ENCODE data around the gene CALML3. TPM values are rescaled to one million over a fixed set of nuclear protein-coding genes. Genes with fewer than 3 reads are reported as not detected.

The CALML3 gene
- total RNA-seq, 4 donors from 2014 or later = not detected

GRCh38 chr10:5512881-5513612 is 11.7 kb upstream of the CALML3 start:
- DNase-seq = no peak
- no peak for TF ChIP-seq POLR2A (IDR thresholded peaks at IDR 0.05)
- no peak for TF ChIP-seq CTCF (IDR thresholded peaks at IDR 0.05)

GRCh38 chr10:5514226-5514850 is 10.4 kb upstream of the CALML3 start:
- Histone ChIP-seq H3K27ac (no peak overlapping the region), H3K9me3 (no peaks in the 10 kb centered on the region), H3K36me3 (no peaks in the 10 kb centered on the region), H3K27me3 (no peaks in the 10 kb centered on the region), H3K4me1 (no peaks in the 10 kb centered on the region), H3K4me3 (no peak overlapping the region)
- TF ChIP-seq POLR2A (IDR thresholded peaks at IDR 0.05) (no peak), CTCF (IDR thresholded peaks at IDR 0.05) (no peak)
- intact Hi-C loops (cut with DNase I; ENCODE audit: low total_unique reads) = no loop called here
- no peak for DNase-seq

More at GRCh38 chr10:5512881-5513612, 11.7 kb upstream of the CALML3 start:
- no peaks in the 10 kb centered on the region for H3K27me3 ChIP-seq
- no peaks in the 10 kb centered on the region for H3K36me3 ChIP-seq
- no peaks in the 10 kb centered on the region for H3K9me3 ChIP-seq
- intact Hi-C loops (cut with DNase I; ENCODE audit: low total_unique reads) = no loop called here
- H3K4me1 ChIP-seq = no peaks in the 10 kb centered on the region
- H3K27ac ChIP-seq = no peak overlapping the region
- no peak overlapping the region for H3K4me3 ChIP-seq

- no peaks in the 10 kb centered on the region for H3K27me3 ChIP-seq
- no peak for TF ChIP-seq CTCF (IDR thresholded peaks at IDR 0.05)
- TF ChIP-seq POLR2A (IDR thresholded peaks at IDR 0.05) = no peak
- H3K27ac ChIP-seq = no peak overlapping the region
- intact Hi-C loops (cut with DNase I; ENCODE audit: low total_unique reads) = no loop called here
- H3K4me3 ChIP-seq = no peak overlapping the region
- H3K4me1 ChIP-seq = no peaks in the 10 kb centered on the region
- no peaks in the 10 kb centered on the region for H3K9me3 ChIP-seq
- DNase-seq = no peak
- H3K36me3 ChIP-seq = no peaks in the 10 kb centered on the region
Observed at GRCh38 chr10:5515948-5516761, 8.6 kb upstream of the CALML3 start.

GRCh38 chr10:5517546-5517945 is 7.2 kb upstream of the CALML3 start:
- intact Hi-C loops (cut with DNase I; ENCODE audit: low total_unique reads) = no loop called here
- no peaks in the 10 kb centered on the region for H3K9me3 ChIP-seq
- no peak overlapping the region for H3K27ac ChIP-seq
- DNase-seq = no peak
- no peak for TF ChIP-seq CTCF (IDR thresholded peaks at IDR 0.05)
- no peak for TF ChIP-seq POLR2A (IDR thresholded peaks at IDR 0.05)
- H3K4me3 ChIP-seq = no peak overlapping the region
- no peaks in the 10 kb centered on the region for H3K36me3 ChIP-seq
- H3K4me1 ChIP-seq = no peaks in the 10 kb centered on the region
- no peaks in the 10 kb centered on the region for H3K27me3 ChIP-seq

- DNase-seq = no peak
- intact Hi-C loops (cut with DNase I; ENCODE audit: low total_unique reads) = no loop called here
- no peak overlapping the region for H3K27ac ChIP-seq
- no peaks in the 10 kb centered on the region for H3K36me3 ChIP-seq
- H3K4me1 ChIP-seq = no peaks in the 10 kb centered on the region
- no peak overlapping the region for H3K4me3 ChIP-seq
- H3K9me3 ChIP-seq = no peaks in the 10 kb centered on the region
- TF ChIP-seq POLR2A (IDR thresholded peaks at IDR 0.05) = no peak
- no peak for TF ChIP-seq CTCF (IDR thresholded peaks at IDR 0.05)
- H3K27me3 ChIP-seq = no peaks in the 10 kb centered on the region
Observed at GRCh38 chr10:5518143-5518542, 6.6 kb upstream of the CALML3 start.

All from uterus (tissue), 4 donors.